NCI-H748 treated with DMSO at 0.1 percent for 48 hours (cell line): ENCODE data around the gene PPA2.
"Not testable (repeated sequence)": the region's sequence is repeated elsewhere in the genome, so short reads cannot be mapped to it uniquely, and the experiment has no call there.

Experiments used
- DNase-seq: peaks from one replicate; lab custom pipeline; 2025; lab: John Stamatoyannopoulos, UW

PPA2 gene

GRCh38 chr4:105473324-105474098 lies at the start of gene PPA2:
Gene PPA2, minus strand, starts transcription at chr4:105474062. Its CDS starts 12 bp downstream, at chr4:105474050.
- peak; percentile 52 for DNase-seq

GRCh38 chr4:105520819-105521790 lies 47.2 kb upstream of the PPA2 start:
- DNase-seq: peak; percentile 46

- DNase-seq: no peak
Measured at GRCh38 chr4:105510245-105510644, 36.4 kb upstream of the PPA2 start.

- DNase-seq: no peak
Measured at GRCh38 chr4:105509714-105510113, 35.9 kb upstream of the PPA2 start.

- no peak for DNase-seq
Measured at GRCh38 chr4:105509291-105509690, 35.4 kb upstream of the PPA2 start.

GRCh38 chr4:105504744-105505143 lies 30.9 kb upstream of the PPA2 start:
- DNase-seq: no peak

- no peak for DNase-seq
Measured at GRCh38 chr4:105503484-105503883, 29.6 kb upstream of the PPA2 start.

- no peak for DNase-seq
Measured at GRCh38 chr4:105496899-105497298, 23.0 kb upstream of the PPA2 start.

- no peak for DNase-seq
Measured at GRCh38 chr4:105495667-105496066, 21.8 kb upstream of the PPA2 start.

GRCh38 chr4:105490523-105490922 lies 16.7 kb upstream of the PPA2 start:
- DNase-seq: no peak

- no peak for DNase-seq
Measured at GRCh38 chr4:105483840-105484239, 10.0 kb upstream of the PPA2 start.

GRCh38 chr4:105474099-105474518 lies 247 bp upstream of the PPA2 start:
- peak; percentile 64 for DNase-seq

- DNase-seq: no peak
Measured at GRCh38 chr4:105472871-105473323, 965 bp downstream of the PPA2 start.

GRCh38 chr4:105471566-105472176 lies 2.2 kb downstream of the PPA2 start:
- DNase-seq: peak; percentile 67

- DNase-seq: no peak
Measured at GRCh38 chr4:105470766-105471165, 3.1 kb downstream of the PPA2 start.

- no peak for DNase-seq
Measured at GRCh38 chr4:105469736-105470135, 4.1 kb downstream of the PPA2 start.

GRCh38 chr4:105466580-105466979 lies 7.3 kb downstream of the PPA2 start:
- DNase-seq: no peak

GRCh38 chr4:105464563-105464962 lies 9.3 kb downstream of the PPA2 start:
- DNase-seq: not testable (repeated sequence)

- DNase-seq: no peak
Measured at GRCh38 chr4:105462576-105462975, 11.3 kb downstream of the PPA2 start.

GRCh38 chr4:105461621-105462382 lies 12.1 kb downstream of the PPA2 start:
- DNase-seq: no peak

- DNase-seq: no peak
Measured at GRCh38 chr4:105461221-105461620, 12.6 kb downstream of the PPA2 start.

GRCh38 chr4:105460306-105460705 lies 13.6 kb downstream of the PPA2 start:
- DNase-seq: no peak
